GM11168 (cell line): ENCODE measurements around the gene ARHGAP10.

Experiments used
- in situ Hi-C: fragments of 300-500 bp; cut with MboI; formaldehyde crosslinking; loops from one replicate; pipeline ENCODE4 v1.12.0; 2022; ENCODE audit warnings: low sequenced_read_pairs; ENCODE audit not compliant: unreplicated experiment

ARHGAP10 gene

GRCh38 chr4:148052448-148052847, 320.6 kb downstream of the ARHGAP10 start:
- in situ Hi-C loops = no loop called here

- in situ Hi-C loops = no loop called here
These were observed 321.6 kb downstream of the ARHGAP10 start for GRCh38 chr4:148053298-148054003.

GRCh38 chr4:148054275-148054674, 322.4 kb downstream of the ARHGAP10 start:
- in situ Hi-C loops = no loop called here

- in situ Hi-C loops = no loop called here
These were observed 324.0 kb downstream of the ARHGAP10 start for GRCh38 chr4:148055844-148056243.

GRCh38 chr4:148056879-148057278, 325.0 kb downstream of the ARHGAP10 start:
- in situ Hi-C loops = no loop called here

GRCh38 chr4:148057516-148057915, 325.6 kb downstream of the ARHGAP10 start:
- in situ Hi-C loops = no loop called here

GRCh38 chr4:148057984-148058859, 326.3 kb downstream of the ARHGAP10 start:
- in situ Hi-C loops = no loop called here

GRCh38 chr4:148059617-148060180, 327.8 kb downstream of the ARHGAP10 start:
- in situ Hi-C loops = no loop called here

- in situ Hi-C loops = no loop called here
These were observed 328.6 kb downstream of the ARHGAP10 start for GRCh38 chr4:148060264-148061140.

GRCh38 chr4:148061141-148061481, 329.2 kb downstream of the ARHGAP10 start:
- in situ Hi-C loops = no loop called here

GRCh38 chr4:148061795-148062194, 329.9 kb downstream of the ARHGAP10 start:
- in situ Hi-C loops = no loop called here

- in situ Hi-C loops = no loop called here
These were observed 330.5 kb downstream of the ARHGAP10 start for GRCh38 chr4:148062301-148062950.

- in situ Hi-C loops = no loop called here
These were observed 332.6 kb downstream of the ARHGAP10 start for GRCh38 chr4:148064451-148064850.

GRCh38 chr4:148065075-148065474, 333.2 kb downstream of the ARHGAP10 start:
- in situ Hi-C loops = no loop called here

GRCh38 chr4:148067301-148067916, 335.5 kb downstream of the ARHGAP10 start:
- in situ Hi-C loops = no loop called here

- in situ Hi-C loops = no loop called here
These were observed 336.4 kb downstream of the ARHGAP10 start for GRCh38 chr4:148068065-148068911.

- in situ Hi-C loops = no loop called here
These were observed 337.4 kb downstream of the ARHGAP10 start for GRCh38 chr4:148069086-148069894.

GRCh38 chr4:148069895-148070178, 337.9 kb downstream of the ARHGAP10 start:
- in situ Hi-C loops = no loop called here
